NOMO-1 treated with dmso at 0.1 percent for 144 hours (cell line): ENCODE data around the gene LSAMP.

Source experiments
- DNase-seq: peaks from one replicate; lab custom pipeline; 2025; ENCODE audit not compliant: unreplicated experiment; lab: John Stamatoyannopoulos, UW

Gene LSAMP

GRCh38 chr3:116367761-116368395 is 77.4 kb downstream of the LSAMP start:
- DNase-seq = no peak

GRCh38 chr3:116356056-116356455 is 89.2 kb downstream of the LSAMP start:
- no peak for DNase-seq

- no peak for DNase-seq
Observed at GRCh38 chr3:116354382-116354781, 90.9 kb downstream of the LSAMP start.

- DNase-seq = no peak
Observed at GRCh38 chr3:116350119-116350733, 95.1 kb downstream of the LSAMP start.

DNA sequence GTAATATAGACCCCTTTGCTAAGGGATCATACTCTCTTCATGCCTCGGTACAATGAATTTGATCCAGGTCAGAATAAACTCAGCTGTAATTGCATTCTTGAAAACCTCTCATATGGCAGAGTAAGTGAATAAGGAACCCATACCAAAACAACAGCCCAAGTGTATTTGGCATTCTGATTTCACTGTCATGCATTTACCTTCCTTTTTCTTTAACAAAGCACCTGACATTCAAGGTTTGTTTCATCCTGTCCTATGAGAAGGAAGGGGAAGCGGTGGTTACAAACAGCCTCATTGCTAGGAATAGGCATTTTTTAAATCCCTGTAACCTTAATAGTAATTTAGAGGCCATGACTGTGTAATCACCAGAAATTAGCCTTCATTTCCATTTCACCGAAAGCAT is 97.1 kb downstream of the LSAMP start:
- no peak for DNase-seq

DNA sequence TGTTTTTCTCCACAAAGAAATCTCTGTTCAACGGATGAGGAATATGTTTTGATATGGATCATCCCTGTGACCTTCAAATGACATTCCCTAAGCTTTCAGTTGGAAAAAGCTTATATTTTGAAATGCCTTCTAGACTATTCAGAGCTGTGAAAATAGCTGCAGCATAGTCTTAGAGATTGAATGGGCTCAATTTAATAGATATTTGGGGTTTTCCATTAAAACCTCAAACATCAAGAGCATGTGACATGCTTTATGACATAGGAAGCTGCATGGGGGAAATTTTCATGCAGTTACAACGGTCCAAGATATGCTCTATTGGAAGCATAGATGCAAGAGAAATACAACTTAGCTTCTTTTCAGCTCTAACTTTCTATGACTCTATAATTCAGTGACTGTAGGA is 102.8 kb downstream of the LSAMP start:
- no peak for DNase-seq

DNA sequence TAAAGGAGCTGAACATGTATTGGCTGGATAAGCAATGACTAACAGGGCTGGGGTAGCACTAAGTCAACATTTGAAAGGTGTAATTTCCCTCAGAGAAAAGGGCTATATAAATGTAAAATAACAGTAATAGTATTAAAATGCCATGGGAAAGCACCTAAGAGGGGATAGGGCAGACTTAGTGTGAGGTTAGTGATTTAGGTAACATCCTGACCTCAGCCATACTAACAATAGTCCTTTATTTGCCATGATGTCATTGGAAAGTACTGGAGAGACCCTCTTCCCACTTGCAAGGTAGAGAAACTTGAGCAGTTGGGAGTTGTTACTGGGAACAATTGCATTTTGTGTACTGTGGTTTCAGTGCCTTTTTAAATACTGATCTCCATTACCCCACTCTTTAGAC is 103.4 kb downstream of the LSAMP start:
- no peak for DNase-seq

DNA sequence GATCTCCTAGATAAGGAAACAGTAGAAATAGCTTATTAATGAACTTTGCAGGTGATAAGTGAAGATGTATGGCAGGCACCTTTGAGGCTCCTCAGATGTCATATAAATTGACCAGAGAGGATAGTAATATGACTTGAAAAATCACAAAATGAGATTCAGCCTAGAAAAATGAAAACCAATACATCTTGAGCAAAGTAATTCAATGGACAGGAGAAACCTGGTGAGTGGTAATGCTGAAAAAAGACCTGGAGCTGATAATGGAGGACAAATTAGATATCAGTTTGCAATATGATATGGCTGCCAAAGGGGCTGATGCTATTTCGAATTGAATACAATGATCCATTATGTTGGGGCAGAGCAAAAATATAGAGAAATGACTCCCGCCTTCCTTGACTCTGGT is 103.9 kb downstream of the LSAMP start:
- no peak for DNase-seq

- DNase-seq = no peak
Observed at GRCh38 chr3:116340680-116341216, 104.5 kb downstream of the LSAMP start.

GRCh38 chr3:116339441-116340028 is 105.8 kb downstream of the LSAMP start:
- no peak for DNase-seq

DNA sequence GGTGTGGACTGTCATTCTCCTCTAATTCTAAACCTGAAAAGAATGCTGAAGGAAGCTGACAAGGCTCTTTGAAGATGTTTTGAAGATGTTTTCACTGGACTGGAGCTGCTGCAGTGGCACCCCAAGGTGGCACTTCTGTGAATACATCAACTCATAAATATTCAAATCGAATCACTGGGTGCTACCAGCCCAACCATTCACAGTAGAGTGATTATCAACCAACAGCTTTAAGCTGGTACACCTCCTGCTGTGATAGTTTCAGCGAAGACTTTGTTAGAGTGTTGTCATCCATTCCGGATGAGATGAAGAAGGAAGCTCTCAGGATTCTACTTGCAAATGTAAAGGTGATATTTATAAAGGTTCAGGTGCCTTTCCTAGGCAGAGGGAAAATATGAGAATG is 106.6 kb downstream of the LSAMP start:
- DNase-seq = no peak

GRCh38 chr3:116337229-116337628 is 108.1 kb downstream of the LSAMP start:
- DNase-seq = no peak

GRCh38 chr3:116331380-116331779 is 113.9 kb downstream of the LSAMP start:
- DNase-seq = no peak

DNA sequence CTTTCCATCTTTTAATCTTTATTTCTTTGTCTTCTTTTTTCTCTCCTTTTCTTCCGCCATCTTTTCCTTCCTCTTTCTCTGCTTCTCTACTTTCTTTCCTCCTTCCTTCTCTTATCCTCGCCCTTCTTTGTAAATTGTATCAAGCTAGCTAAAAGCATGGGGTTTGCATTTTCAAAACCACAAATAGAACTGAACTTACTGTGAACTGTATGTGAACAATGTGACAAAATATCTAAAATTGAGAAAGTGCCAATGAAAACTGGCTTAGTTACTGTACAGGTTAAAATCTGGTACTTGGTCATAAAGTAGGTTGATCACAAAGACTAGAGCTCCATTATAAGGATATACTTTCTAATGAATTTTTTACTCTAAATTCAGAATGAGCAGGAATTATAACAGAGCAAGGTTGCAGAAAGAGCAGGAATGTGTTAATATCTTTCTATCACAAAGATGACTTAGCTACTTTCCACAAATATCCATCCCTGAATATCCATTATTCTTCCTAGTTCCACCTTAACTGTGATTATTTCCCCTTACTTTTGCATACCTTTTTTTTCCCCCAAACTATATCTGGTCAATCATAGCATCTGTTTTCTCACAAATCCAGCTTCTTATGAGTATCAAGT is 122.4 kb downstream of the LSAMP start:
- DNase-seq = no peak

GRCh38 chr3:116318370-116318769 is 126.9 kb downstream of the LSAMP start:
- DNase-seq = no peak

GRCh38 chr3:116316771-116317170 is 128.5 kb downstream of the LSAMP start:
- DNase-seq = no peak

DNA sequence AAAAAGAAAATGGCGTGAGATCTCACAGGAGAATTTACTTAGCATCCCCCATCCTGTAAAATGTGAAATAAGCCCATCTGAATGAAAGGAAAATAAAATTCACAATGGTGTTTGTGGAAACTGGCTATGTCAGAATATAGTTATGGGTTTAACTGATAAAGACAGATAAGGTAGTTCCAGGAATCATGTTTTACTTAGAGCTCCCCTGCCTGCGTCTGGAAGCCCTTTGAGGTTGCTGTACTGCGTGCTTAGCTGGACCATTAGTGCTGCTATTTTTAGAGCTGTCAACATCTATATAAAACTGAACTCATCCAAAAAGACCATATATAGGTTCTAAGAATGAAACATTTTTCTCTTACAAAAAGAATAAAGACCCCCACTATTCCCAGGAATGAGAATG is 130.8 kb downstream of the LSAMP start:
- no peak for DNase-seq

- DNase-seq = no peak
Observed at GRCh38 chr3:116306720-116307119, 138.6 kb downstream of the LSAMP start.

GRCh38 chr3:116306149-116306548 is 139.1 kb downstream of the LSAMP start:
- no peak for DNase-seq

DNA sequence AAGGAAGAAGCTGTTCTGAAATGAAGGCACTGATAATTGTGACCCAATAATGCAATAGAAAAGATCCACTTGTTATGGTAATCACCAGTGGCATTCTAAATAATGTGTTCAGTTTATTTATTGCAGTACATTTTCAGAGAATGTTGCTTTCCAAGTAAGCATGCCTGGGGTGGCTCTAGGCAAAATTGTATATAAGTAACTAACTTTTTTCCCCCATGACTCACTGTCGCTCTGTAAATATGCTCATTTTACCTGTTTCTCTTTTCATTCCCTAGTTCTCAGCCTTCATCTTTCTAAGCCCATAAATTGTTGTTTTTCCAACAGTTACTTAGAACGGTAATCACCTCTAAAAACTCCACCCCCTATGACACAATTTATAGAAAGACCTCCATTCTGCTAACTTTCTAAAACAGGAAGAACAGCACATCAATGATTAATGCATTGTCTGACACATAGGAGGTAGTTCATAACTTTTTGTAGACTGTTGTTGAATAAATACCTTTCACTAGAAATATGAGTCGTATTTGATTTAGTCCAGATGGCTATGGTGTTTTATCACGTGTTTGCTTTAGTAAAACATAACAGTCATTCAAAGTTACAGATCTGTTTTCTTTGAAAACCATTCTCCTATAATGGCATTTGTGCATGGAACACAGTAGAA is 143.1 kb downstream of the LSAMP start:
- no peak for DNase-seq

DNA sequence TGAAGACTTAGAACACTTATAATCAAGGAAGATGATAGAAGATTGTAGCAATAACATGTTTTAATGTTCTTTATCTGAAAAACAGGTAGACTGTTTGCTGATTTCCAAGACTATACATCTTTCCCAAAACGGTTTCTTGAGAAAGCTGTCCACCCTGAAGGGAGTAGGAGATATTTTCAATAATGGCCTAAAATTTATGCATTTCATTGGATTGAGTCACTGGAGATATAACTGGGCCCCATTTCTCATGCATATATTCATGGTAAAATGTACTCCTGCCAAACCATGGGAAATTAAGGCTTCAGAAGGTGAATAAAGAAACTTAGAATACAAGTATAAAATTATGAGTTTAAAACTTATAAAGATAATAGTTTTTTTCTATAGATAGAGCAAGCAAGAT is 143.9 kb downstream of the LSAMP start:
- no peak for DNase-seq
